ENCODE measurements around the gene ENTPD2.

The ENTPD2 gene

DNA sequence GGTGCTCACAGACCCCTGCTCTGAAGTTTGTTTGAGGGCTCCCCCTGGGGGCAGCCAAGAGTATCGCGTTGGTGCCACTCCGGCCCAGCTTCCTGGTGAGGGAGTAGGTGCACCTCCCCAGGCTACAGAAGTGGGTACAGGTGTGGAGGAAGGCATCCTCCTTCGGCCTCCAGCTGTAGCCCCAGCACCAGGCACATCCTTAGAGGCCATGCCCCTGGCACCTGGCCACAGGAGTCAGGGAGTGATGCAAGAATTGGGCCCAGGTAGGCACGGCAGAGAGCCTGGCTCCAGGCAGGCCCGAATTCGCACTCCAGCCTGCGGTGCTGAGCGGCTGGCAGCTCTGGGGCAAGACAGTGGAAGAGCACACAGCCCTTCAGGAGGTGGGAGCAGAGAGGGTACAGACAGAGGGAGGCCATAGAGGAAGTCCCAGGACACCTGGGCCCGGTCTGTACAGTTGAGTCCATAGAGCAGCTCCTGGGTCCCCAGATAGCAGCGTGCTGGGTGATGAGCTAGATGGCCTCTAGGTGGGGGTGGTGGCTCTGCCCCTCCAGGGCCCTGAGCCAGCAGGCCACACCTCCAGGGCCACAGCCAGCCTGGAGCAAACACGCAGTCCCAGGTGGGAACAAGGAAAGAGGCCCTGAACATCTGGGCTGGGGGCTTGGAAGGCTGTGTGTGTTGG is 14.1 kb upstream of the ENTPD2 start:
- DNase-seq (ENCODE audit: low read depth) = peak; percentile 86
- TF ChIP-seq, protein P1, sequence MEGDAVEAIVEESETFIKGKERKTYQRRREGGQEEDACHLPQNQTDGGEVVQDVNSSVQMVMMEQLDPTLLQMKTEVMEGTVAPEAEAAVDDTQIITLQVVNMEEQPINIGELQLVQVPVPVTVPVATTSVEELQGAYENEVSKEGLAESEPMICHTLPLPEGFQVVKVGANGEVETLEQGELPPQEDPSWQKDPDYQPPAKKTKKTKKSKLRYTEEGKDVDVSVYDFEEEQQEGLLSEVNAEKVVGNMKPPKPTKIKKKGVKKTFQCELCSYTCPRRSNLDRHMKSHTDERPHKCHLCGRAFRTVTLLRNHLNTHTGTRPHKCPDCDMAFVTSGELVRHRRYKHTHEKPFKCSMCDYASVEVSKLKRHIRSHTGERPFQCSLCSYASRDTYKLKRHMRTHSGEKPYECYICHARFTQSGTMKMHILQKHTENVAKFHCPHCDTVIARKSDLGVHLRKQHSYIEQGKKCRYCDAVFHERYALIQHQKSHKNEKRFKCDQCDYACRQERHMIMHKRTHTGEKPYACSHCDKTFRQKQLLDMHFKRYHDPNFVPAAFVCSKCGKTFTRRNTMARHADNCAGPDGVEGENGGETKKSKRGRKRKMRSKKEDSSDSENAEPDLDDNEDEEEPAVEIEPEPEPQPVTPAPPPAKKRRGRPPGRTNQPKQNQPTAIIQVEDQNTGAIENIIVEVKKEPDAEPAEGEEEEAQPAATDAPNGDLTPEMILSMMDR (IDR thresholded peaks at IDR 0.05; ENCODE audit: insufficient read depth, low read depth, low read length, missing control alignments) = peak; percentile 84
- no peak overlapping the region for H3K4me3 ChIP-seq (ENCODE audit: low read length)

DNA sequence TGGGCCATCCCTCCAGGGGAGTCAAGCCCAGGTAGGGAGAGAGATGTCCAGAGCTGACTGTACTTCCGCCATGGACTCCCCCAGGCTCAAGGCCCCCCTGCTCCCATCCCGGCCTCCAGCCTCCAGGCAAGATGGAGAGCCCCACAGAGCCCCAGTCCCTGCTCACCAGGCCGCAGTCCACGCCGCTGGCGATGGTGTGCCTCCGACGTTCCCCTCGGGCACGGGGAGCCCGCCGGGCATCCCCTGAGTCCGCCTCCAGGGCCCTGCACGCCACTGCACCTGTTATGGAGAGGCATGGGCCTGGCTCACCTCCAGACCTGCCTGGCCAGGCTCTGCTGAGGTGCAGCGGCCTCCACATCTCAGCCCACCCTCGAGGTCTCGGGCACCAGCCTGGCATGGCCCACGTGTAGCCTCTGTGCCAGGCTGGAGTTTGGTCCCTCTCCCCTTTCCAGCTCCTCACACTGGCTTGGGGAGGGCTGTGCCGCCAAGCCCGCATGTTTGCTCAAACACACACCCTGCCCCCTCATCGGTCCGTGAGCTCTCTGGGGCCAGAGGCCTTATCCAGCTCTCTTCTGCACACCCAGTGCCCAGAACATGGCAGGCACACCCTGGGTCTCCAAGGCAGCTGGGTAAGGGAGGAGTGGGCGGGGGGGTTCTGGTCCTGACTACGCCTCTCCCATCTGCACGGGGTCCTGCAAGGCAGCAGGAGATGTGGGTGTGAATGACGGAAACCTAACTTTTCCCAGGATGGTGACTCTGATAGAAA is 12.4 kb upstream of the ENTPD2 start:
- H3K4me3 ChIP-seq (ENCODE audit: low read length) = no peak overlapping the region
- TF ChIP-seq, protein P1 (IDR thresholded peaks at IDR 0.05; ENCODE audit: insufficient read depth, low read depth, low read length, missing control alignments) = no peak
- no peak for DNase-seq (ENCODE audit: low read depth)

DNA sequence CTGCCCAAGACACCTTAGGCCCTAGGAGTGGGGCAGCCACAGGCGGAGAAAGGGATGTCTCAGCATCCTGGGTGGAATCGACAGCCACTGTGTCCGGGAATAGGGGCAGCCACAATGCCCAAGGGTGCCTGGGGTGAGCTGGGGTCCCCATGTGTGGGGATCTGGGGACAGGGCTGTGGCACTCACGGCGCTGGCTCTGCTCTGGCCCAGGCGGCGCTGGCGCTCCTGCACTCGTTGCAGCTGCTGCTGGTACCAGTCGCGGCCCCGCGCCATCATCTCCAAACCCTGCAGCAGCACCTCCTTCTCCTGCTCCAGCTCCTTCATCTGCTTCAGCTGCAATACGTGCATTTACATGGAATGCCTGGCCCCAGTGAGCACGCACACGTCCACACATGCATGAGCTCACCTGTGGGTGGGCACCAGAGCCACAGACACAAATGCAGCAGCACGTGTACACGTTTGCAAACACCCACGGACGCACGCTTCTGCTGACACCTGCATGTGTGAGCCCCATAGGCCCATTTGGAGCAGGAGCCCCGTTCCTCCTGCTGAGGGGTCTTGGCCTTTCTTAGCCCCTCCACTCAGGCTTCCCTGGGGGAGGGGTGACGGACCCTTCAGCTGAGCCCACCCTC is 11.6 kb upstream of the ENTPD2 start:
- no peak overlapping the region for H3K4me3 ChIP-seq (ENCODE audit: low read length)
- no peak for DNase-seq (ENCODE audit: low read depth)
- TF ChIP-seq, protein P1 (IDR thresholded peaks at IDR 0.05; ENCODE audit: insufficient read depth, low read depth, low read length, missing control alignments) = no peak

DNA sequence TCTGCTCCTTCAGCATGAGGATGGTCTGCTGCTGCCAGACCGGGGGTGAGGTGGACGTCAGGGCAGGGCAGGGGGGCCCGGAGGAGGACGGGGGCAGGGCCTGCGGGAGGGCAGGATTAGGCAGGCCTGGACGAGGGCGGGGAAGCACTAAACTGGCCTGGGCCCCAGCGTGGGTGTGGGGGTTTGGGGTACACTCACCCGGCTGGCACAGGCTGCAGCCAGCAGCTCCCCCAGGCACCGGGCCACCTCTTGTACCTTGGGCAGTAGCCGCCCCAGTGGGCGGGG is 11.0 kb upstream of the ENTPD2 start:
- no peak overlapping the region for H3K4me3 ChIP-seq (ENCODE audit: low read length)
- TF ChIP-seq, protein P1 (IDR thresholded peaks at IDR 0.05; ENCODE audit: insufficient read depth, low read depth, low read length, missing control alignments) = no peak
- no peak for DNase-seq (ENCODE audit: low read depth)

DNA sequence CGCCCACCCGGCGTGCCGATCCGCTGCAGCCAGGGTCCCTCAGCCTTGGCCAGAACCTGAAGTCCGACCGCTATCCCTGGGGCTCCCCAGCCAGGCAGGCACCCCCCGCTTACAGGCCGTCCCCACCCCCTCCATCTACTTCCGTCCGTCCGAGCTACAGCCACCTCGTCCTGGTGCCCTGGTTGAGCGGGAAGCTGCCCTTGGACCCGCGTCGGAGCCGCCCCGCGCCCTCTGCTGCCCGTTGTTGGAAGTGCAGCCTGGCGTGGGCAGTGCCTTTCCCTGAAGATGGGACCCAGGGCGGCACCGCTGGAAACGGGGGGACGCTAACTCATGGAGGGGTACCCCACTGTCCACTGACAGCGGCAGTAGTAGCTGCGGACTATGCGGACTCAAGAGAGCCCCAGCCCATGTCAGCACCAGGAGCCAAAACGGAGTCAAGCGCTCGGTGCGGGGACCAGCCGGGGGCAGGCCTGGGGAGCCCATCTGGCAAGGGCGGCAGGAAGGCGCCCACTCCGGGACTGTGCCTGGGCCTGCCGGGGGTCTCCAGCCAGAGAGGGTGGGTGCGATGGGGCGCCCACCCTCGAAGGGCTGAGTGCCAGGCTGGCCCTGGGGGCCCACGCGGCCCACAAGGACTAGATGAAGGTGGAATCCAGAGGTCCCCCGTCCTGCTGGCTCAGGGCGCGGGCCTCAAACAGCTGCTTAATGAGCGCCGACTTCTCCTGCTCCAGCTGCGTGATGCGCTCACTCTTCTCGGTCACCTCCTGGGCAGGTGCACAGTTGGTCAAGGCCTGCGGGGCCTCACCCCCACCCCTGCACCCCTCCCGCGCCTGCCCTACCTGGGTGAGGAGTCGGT is 10.4 kb upstream of the ENTPD2 start:
- no peak overlapping the region for H3K4me3 ChIP-seq (ENCODE audit: low read length)
- DNase-seq (ENCODE audit: low read depth) = peak; percentile 48

More for the DNA sequence above, 10.4 kb upstream of the ENTPD2 start:
- TF ChIP-seq, protein P1 (IDR thresholded peaks at IDR 0.05; ENCODE audit: insufficient read depth, low read depth, low read length, missing control alignments) = peak; percentile 84
